IgD-negative memory B cell (primary cell): ENCODE results near the gene C22orf39. TPM values are rescaled to one million over a fixed set of nuclear protein-coding genes. Genes with fewer than 3 reads are reported as not detected.
A peak's percentile ranks its signal among the peaks of the same experiment; 100 is the strongest.

Source experiments
- H3K27ac Mint-ChIP-seq, 3 donors: one replicate each; pipeline ENCODE4 v1.8.0; 2020 to 2022; ENCODE audit warnings: mild to moderate bottlenecking in 3 of 3, mixed read lengths in 3 of 3, moderate library complexity in 1 of 3
- H3K27me3 Mint-ChIP-seq: one replicate; pipeline ENCODE4 v1.8.0; 2021; ENCODE audit warnings: mixed read lengths
- H3K36me3 Mint-ChIP-seq: one replicate; pipeline ENCODE4 v1.8.0; 2020; ENCODE audit warnings: mild to moderate bottlenecking, mixed read lengths
- H3K4me1 Mint-ChIP-seq, 3 donors: one replicate each; pipeline ENCODE4 v1.8.0; 2020 to 2022; ENCODE audit warnings: mixed read lengths in 3 of 3, mild to moderate bottlenecking in 1 of 3
- H3K4me3 Mint-ChIP-seq, 4 donors: one replicate each; pipeline ENCODE4 v1.8.0; 2020 to 2022; ENCODE audit warnings: mild to moderate bottlenecking in 4 of 4, mixed read lengths in 4 of 4, moderate library complexity in 3 of 4
- H3K9me3 Mint-ChIP-seq, 3 donors: one replicate each; pipeline ENCODE4 v1.8.0; 2020 to 2021; ENCODE audit warnings: mixed read lengths in 3 of 3, mild to moderate bottlenecking in 1 of 3
- polyA plus RNA-seq: library from polyadenylated mRNA; unstranded; fragments of 300-500 nt; fragmentation: Illumina TruSeq; gene quantifications from one replicate; pipeline ENCODE4 v1.2.3, GENCODE V29; 2021

The C22orf39 gene
- polyA plus RNA-seq, 1 donor from 2014 or later, result 49.6 TPM

DNA sequence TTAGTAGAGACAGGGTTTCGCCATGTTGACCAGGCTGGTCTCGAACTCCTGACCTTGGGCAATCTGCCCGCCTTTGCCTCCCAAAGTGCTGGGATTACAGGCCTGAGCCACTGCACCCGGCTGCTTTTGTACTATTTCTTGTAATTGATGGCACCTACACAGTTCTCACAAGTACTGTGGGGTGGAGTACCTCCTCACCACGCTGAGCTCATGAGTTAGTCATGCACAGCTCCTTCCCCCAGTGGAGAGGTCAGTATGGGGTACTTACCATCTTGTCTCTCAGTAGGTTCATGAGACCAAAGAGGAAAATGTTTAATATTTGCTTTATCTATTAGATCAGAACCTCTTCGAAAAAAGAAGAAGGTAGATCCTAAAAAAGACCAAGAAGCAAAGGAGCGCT is 13.1 kb downstream of the C22orf39 start:
- peak overlapping the region; percentile 88 to 100 (median 96) for H3K27ac Mint-ChIP-seq
- H3K4me1 Mint-ChIP-seq, result peaks cover 35 to 38% (median 37%) of the 10 kb centered on the region in 3 donors
- no peaks in the 10 kb centered on the region for H3K27me3 Mint-ChIP-seq
- H3K36me3 Mint-ChIP-seq, result no peaks in the 10 kb centered on the region
- no peaks in the 10 kb centered on the region for H3K9me3 Mint-ChIP-seq
- H3K4me3 Mint-ChIP-seq, result peak overlapping the region; percentile 46 to 100 (median 63)

DNA sequence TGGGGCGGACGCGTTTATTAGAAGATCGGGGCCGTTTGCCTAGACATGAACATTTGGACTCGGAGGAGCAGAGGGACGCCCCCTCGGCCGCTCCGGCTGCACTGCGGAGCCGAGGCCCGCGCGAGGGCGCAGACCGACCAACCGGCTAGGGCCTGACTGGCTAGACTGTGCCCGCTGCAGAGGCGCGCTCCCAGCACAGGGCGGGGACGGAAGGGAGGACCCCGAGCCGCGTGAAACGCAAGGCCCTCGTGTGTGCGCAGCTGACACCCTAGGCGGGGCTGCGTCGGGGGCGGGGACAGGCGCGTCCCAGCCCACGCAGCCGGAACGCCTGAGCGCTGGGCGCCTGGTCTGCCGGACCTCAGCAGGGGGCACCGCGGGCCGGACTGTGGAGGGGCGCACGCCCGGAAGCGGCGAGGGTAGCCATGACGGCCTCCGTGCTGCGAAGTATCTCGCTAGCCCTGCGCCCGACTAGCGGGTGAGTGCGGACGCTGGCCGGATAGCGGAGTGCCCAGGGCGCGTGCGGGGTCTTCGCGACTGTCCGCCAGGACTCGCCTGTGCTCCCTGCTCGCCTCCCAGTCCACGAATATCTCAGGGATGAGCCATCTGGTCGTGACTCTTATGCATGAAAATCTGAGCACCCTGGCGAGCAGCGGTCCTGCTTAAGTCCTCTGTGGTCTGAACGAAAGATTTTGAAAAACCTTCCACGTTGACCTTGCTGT is 15.2 kb downstream of the C22orf39 start, which contains the start of gene MRPL40:
Gene MRPL40, plus strand, starts transcription at position 413 of the 719 bp plus-strand sequence. Its CDS starts 10 bp downstream, at position 423.
- Mint-ChIP-seq H3K27ac (peak within 1 kb of the TSS; percentile 82 to 100 (median 98)), H3K36me3 (peaks cover 2% of the 10 kb centered on the region), H3K27me3 (no peaks in the 10 kb centered on the region), H3K4me1 (peaks cover 45 to 48% (median 48%) of the 10 kb centered on the region in 3 donors), H3K4me3 (peak within 1 kb of the TSS; percentile 94 to 100 (median 96)), H3K9me3 (no peaks in the 10 kb centered on the region)

DNA sequence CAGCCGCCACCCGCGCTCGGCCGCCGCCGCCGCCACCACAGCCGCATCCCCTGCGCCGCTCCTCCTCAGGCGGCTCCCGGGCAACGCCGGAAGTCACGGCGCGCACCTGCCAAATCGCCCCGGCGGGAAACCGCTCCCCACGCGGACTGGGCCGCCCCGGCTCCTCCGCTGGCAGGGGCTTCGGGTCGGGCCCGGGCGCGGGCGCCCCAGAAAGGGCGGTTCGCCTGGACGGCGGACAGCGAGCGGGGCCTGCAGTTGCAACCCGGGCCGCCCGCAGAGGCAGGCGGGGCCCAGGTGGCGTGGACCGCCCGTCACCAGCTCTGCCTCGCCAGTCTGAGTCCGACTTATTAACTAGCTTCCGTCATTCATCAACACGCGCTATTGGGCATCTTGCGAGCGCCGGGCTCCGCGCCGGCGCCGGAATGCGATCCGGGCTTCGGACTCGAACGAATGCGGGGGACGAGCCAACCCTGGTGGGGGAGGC is 15.8 kb downstream of the C22orf39 start, which contains the start of gene HIRA:
Gene HIRA, minus strand, starts transcription at position 85 of the 484 bp plus-strand sequence. CDS start 257 bp downstream, outside the sequence.
- H3K4me3 Mint-ChIP-seq, result peak within 1 kb of the TSS; percentile 94 to 100 (median 96)
- H3K9me3 Mint-ChIP-seq, result no peaks in the 10 kb centered on the region
- H3K4me1 Mint-ChIP-seq, result peaks cover 47 to 52% (median 48%) of the 10 kb centered on the region in 3 donors
- no peaks in the 10 kb centered on the region for H3K27me3 Mint-ChIP-seq
- H3K27ac Mint-ChIP-seq, result peak within 1 kb of the TSS; percentile 88 to 100 (median 98)
- H3K36me3 Mint-ChIP-seq, result peaks cover 2% of the 10 kb centered on the region

DNA sequence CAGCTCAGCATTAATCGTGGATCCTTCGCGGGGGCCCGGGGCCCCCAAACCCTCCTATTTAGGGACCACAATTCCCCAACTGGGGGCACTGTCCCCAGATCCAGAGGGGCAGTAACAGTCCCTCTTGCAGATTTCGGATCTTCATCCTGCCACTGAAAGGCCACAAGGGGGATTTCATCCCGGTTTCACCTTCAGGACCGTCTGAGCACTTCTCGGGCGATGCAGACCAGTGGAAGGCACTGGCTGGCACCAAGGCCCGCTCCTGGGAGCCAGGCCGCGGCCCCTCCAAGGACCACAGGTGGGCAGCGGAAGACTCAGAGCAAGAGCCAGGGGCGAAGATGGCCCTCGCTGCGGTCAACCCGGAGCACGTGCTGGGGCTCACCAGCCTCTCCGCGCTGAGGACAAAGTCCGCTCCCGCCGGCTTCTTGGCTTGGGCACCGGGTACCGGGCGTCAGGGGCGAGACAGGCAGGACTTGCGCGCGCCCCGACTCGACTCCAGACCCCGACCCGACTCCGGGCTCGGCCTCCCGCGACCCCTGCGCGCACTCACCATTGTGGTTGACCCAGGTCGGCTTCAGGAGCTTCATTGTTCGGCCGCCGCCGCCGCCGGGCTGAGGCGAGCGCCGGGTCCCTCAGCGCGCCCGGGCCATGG is 16.5 kb downstream of the C22orf39 start:
- H3K27me3 Mint-ChIP-seq, result no peaks in the 10 kb centered on the region
- no peaks in the 10 kb centered on the region for H3K9me3 Mint-ChIP-seq

DNA sequence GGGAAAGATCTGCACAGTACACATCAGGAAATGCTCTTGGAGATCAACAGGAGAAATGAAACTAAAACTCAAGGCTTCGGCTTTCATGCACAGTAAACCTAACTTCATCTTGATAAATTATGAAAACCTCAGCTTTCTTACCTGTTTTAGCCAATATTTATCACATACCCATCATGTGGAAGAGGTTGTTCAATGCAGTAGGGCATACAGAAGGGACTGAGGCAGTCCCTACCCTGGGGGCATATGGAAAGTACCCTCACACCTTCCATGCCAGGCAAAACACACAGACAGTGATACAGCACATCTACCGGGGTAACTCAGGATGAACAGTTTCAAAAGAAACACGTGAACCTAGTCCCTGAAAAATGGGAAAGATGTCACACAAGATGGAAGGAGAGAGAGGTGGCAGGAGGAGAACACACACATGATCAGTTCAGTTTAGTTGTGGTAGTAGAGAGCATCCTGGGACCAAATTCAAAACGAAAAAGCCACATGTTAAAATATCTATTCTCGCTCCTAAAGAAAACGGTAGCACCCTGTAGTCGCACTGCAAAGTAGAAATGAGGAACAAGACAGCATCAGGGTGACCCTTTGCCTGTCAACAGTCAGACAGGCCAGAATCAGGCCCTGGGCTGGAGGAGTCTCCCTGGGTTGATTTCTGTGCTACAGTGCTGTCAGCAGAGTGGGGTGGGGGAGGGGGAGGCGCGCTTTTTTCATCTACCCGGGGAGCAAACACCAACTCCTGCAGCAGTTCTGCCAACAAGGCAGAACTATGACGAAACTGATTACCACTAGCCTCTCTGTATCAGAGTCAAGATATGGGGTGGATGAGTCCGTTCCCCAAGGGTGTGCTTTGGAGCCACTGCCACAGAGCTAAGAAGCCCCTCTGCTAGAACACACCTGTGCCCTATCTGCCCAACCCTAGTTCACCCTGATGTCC is 17.3 kb downstream of the C22orf39 start:
- Mint-ChIP-seq H3K4me3 (peak overlapping the region; percentile 93 to 100 (median 94)), H3K36me3 (peaks cover 2% of the 10 kb centered on the region), H3K4me1 (peaks cover 49 to 53% (median 51%) of the 10 kb centered on the region in 3 donors), H3K27me3 (no peaks in the 10 kb centered on the region), H3K27ac (peak overlapping the region; percentile 87 to 94 (median 88)), H3K9me3 (no peaks in the 10 kb centered on the region)

More for the DNA sequence above, 16.5 kb downstream of the C22orf39 start:
- peaks cover 2% of the 10 kb centered on the region for H3K36me3 Mint-ChIP-seq
- peak overlapping the region; percentile 88 to 100 (median 94) for H3K27ac Mint-ChIP-seq
- H3K4me1 Mint-ChIP-seq, result peaks cover 52 to 59% (median 53%) of the 10 kb centered on the region in 3 donors
- H3K4me3 Mint-ChIP-seq, result peak overlapping the region; percentile 93 to 100 (median 94)

DNA sequence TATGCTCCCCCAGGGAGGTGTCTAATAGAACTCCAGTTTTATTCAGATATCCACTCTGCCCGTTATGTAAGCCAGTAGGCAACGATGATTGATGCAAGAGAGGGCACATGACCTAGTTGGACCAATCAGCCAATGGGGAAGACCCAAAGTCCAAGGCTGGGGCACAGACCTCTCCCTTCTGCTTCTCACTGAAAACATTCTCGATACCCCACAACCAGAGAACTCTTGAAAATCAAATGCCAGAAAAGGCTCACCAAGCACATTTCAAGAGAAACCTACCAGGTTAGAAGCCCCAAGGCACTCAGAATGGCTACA is 23.4 kb downstream of the C22orf39 start:
- Mint-ChIP-seq H3K4me1 (peaks cover 36 to 61% (median 38%) of the 10 kb centered on the region in 3 donors), H3K36me3 (peaks cover 4% of the 10 kb centered on the region), H3K4me3 (no peak overlapping the region), H3K27ac (no peak overlapping the region), H3K27me3 (no peaks in the 10 kb centered on the region), H3K9me3 (no peaks in the 10 kb centered on the region)

DNA sequence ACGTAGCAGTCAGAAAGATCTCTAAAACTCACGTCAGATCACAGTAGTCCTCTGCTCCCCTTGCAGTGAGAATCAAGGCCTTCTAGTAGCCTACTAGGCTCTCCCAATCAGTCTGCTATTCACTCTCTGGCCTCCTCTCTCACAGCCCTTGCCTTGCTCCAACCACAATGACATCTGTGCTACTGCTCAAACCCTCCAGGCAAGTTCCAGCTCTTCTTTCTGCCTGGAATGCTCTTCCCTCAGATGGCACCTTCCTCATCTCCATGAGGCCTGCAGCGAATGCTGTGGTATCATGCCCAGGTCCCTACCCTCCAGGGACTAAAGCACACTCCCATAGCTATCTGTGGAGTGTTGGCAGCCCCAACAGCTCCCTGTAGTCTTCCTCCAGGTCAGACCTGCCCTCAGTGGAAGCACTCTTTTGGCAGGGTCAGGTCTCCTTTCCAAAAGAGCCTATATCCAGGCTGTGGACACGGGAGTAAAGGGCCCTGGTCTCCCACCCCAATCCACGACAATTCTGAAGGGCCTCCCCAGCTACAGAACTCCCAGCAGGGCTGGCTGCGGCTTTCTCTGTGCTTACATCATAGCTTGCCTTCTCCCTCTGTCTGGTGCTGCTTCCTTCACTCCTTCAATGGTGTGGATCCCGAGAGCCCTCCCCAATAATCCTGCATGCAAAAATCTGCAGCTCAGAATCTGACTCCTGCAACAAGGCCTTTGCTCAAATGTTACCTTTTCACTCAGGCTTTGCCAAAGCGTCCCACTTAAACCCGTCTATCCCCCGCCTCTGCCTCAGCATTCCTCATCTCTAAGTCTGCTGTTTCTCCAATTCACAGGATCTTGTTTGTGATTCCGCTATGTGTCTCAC is 24.8 kb downstream of the C22orf39 start:
- Mint-ChIP-seq H3K4me1 (peaks cover 31 to 53% (median 34%) of the 10 kb centered on the region in 3 donors), H3K9me3 (no peaks in the 10 kb centered on the region), H3K36me3 (peaks cover 3% of the 10 kb centered on the region), H3K27ac (peak overlapping the region in 2 of 3 donors; percentile 3 to 42), H3K4me3 (no peak overlapping the region), H3K27me3 (no peaks in the 10 kb centered on the region)

DNA sequence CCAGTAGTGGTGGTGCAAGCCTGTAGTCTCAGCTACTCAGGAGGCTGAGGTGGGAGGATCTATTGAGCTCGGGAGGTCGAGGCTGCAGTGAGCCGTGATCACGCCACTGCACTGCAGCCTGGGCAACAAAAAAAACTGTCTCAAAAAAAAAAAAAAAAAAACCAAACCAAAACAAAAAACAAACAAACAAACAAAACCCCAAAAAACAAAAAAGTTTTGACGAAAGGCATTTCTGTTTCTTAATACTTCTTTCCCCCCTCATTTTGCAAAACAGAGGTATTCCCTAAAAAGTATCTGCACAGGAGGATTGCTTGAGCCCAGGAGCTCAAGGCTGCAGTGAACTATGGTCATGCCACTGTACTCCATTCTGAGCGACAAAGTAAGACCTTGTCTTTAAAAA is 27.2 kb downstream of the C22orf39 start:
- Mint-ChIP-seq H3K4me1 (peaks cover 24 to 43% (median 26%) of the 10 kb centered on the region in 3 donors), H3K27ac (peak overlapping the region; percentile 51 to 84 (median 60)), H3K4me3 (no peak overlapping the region), H3K27me3 (no peaks in the 10 kb centered on the region), H3K36me3 (peaks cover 7% of the 10 kb centered on the region), H3K9me3 (no peaks in the 10 kb centered on the region)

DNA sequence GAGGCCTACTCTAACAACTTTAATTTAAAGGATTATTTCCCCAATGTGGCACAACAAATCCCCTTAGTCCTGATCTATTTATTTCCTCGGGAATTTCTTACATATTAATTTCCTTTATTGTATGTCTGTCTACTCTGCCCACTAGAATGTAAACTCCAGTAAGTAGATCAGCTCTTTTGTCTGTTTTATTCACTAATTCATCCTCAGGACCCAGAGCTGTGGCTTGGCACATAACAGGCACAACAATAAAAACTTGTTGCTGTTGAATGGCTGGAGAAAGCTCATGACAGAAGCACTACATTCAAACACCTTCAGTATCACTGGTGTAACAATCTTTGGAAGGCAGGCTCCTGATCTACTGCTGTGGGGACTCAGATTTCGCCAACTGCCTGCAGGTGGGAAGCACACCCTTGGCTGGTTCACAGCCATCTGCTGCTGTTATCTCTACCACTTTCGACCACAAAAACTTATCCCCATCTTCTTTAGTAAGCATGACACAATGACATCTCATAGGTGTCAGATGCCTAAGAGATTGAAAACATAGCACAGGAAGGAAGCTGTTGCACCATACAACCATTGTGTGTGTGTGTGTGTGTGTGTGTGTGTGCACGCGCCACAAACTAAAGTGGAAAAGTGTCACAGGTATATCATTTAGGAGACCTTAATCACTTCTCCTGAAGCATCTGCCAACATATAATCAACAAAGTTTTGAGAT is 27.9 kb downstream of the C22orf39 start:
- H3K9me3 Mint-ChIP-seq, result no peaks in the 10 kb centered on the region
- H3K36me3 Mint-ChIP-seq, result peaks cover 7% of the 10 kb centered on the region
- peak overlapping the region; percentile 7 to 71 (median 60) for H3K27ac Mint-ChIP-seq
- peak overlapping the region in 1 of 4 donors; percentile 2 for H3K4me3 Mint-ChIP-seq
- H3K4me1 Mint-ChIP-seq, result peaks cover 24 to 45% (median 26%) of the 10 kb centered on the region in 3 donors
- no peaks in the 10 kb centered on the region for H3K27me3 Mint-ChIP-seq

DNA sequence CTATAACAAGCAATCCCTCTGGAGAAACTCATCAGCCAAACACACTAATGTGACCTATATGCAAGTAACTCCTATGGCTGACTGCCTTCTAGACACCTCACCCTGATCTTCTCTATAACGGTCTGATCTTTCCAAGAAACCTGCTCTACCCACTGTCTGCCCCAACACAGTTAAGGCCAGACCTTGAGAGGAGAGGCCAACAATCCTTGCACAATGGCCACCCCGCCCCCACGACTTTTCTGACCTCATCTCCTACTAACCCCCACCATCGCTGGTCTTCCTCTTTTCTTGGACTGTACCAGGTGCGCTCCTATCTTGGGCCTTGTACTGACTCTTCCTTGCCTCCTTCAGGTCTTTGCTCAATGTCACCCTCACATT is 28.4 kb downstream of the C22orf39 start:
- Mint-ChIP-seq H3K4me3 (peak overlapping the region in 1 of 4 donors; percentile 2), H3K9me3 (no peaks in the 10 kb centered on the region), H3K4me1 (peaks cover 25 to 43% (median 26%) of the 10 kb centered on the region in 3 donors)

DNA sequence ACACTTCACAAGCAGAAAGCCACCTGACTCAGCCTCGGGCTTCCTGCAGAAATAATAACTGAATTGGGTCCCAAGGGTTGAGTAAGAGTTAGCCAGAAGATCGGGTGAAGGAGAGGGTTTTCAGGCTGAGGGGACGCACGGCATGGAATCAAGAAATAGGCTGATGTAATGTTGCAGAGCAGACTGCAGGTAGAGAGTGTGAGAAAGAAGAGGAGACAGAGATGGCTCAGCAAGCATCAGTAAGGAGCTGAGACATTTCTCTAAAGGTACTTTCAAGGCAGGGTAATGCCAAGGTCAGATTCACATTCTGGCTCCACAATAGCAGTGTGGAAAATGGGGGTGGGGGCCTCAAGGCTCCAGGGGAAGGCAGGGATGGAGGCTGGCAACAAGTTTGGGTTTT is 34.6 kb downstream of the C22orf39 start:
- Mint-ChIP-seq H3K4me3 (no peak overlapping the region), H3K4me1 (peaks cover 5 to 17% (median 13%) of the 10 kb centered on the region in 3 donors), H3K27ac (peak overlapping the region in 2 of 3 donors; percentile 36 to 41), H3K9me3 (no peaks in the 10 kb centered on the region), H3K27me3 (no peaks in the 10 kb centered on the region), H3K36me3 (peaks cover 6% of the 10 kb centered on the region)

More for the DNA sequence above, 28.4 kb downstream of the C22orf39 start:
- H3K36me3 Mint-ChIP-seq, result peaks cover 7% of the 10 kb centered on the region
- H3K27ac Mint-ChIP-seq, result peak overlapping the region in 2 of 3 donors; percentile 7 to 71
- H3K27me3 Mint-ChIP-seq, result no peaks in the 10 kb centered on the region

DNA sequence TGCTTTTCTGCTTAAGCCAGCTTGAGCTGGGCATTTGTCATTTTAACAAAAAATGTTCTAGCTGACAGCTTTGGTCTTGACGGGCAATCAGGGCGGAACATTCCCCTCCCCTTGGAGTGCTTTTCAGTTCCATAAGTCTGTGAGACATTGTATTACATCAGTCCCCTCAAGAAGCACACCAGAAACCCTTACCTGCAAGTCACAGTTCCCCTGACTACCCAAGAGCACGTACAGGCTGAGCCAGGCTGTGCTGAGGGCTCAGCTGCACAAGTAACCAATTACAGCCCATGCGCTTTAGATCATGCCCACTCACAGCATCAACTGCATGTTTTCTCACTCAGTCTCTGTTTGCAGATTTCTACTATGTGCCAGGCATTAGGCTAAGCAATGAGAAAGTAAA is 35.0 kb downstream of the C22orf39 start:
- no peaks in the 10 kb centered on the region for H3K9me3 Mint-ChIP-seq
- H3K4me1 Mint-ChIP-seq, result peaks cover 4 to 17% (median 13%) of the 10 kb centered on the region in 3 donors
- peaks cover 6% of the 10 kb centered on the region for H3K36me3 Mint-ChIP-seq
- no peaks in the 10 kb centered on the region for H3K27me3 Mint-ChIP-seq
- H3K27ac Mint-ChIP-seq, result peak overlapping the region in 2 of 3 donors; percentile 36 to 41
- H3K4me3 Mint-ChIP-seq, result no peak overlapping the region

DNA sequence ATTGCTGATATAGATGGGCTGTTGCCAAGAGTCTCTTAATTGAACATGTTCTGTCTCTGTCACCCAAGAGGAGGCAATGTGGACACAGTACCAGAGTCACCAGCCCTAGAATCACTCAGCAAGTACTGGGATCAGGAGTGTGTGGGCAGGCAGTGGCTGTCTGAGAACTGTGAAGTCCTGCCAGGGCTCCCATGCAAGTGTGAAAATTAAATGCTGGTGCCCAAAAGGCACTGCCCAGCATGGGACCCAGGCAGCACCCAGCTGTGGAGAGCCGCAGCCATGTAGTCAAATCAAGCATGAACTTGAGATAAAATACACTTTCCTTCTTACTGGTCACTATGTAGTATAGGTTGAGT is 35.8 kb downstream of the C22orf39 start:
- H3K36me3 Mint-ChIP-seq, result peaks cover 6% of the 10 kb centered on the region
- H3K4me3 Mint-ChIP-seq, result no peak overlapping the region
- H3K27me3 Mint-ChIP-seq, result no peaks in the 10 kb centered on the region
- peaks cover 4 to 17% (median 13%) of the 10 kb centered on the region in 3 donors for H3K4me1 Mint-ChIP-seq
- H3K9me3 Mint-ChIP-seq, result no peaks in the 10 kb centered on the region
- no peak overlapping the region for H3K27ac Mint-ChIP-seq
